SU-DHL-6 (cell line): ENCODE measurements around the gene COPE.

ENCODE experiments used
- EZH2phosphoT487 ChIP-seq: fragments of 200-600 bp; sonication (generic), shearing (Covaris generic); conservative IDR thresholded peaks from 2 replicates; pipeline ENCODE4 v1.6.1; 2018; ENCODE audit warnings: mild to moderate bottlenecking, antibody characterized with exemption, low read length, moderate library complexity, mixed read lengths
- TF ChIP-seq, protein P1 (sequence below): fragments of 200-600 bp; sonication (generic); IDR thresholded peaks from one replicate; pipeline ENCODE4 v1.5.1; 2017; ENCODE audit warnings: antibody characterized with exemption, mild to moderate bottlenecking, low read length, moderate library complexity; ENCODE audit not compliant: insufficient read depth, poor library complexity, severe bottlenecking

- TF ChIP-seq, protein P1, sequence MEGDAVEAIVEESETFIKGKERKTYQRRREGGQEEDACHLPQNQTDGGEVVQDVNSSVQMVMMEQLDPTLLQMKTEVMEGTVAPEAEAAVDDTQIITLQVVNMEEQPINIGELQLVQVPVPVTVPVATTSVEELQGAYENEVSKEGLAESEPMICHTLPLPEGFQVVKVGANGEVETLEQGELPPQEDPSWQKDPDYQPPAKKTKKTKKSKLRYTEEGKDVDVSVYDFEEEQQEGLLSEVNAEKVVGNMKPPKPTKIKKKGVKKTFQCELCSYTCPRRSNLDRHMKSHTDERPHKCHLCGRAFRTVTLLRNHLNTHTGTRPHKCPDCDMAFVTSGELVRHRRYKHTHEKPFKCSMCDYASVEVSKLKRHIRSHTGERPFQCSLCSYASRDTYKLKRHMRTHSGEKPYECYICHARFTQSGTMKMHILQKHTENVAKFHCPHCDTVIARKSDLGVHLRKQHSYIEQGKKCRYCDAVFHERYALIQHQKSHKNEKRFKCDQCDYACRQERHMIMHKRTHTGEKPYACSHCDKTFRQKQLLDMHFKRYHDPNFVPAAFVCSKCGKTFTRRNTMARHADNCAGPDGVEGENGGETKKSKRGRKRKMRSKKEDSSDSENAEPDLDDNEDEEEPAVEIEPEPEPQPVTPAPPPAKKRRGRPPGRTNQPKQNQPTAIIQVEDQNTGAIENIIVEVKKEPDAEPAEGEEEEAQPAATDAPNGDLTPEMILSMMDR: no peak
- TF ChIP-seq EZH2phosphoT487: no peak
These were observed 62.6 kb downstream of the COPE start for GRCh38 chr19:18856385-18857126.
